T follicular helper cell (primary cell): ENCODE data around the gene NR3C2.

Experiments used
- DNase-seq: peaks from one replicate; pipeline ENCODE4 v3.0.0-alpha.2; 2020; ENCODE audit warnings: low read depth

Gene NR3C2

DNA sequence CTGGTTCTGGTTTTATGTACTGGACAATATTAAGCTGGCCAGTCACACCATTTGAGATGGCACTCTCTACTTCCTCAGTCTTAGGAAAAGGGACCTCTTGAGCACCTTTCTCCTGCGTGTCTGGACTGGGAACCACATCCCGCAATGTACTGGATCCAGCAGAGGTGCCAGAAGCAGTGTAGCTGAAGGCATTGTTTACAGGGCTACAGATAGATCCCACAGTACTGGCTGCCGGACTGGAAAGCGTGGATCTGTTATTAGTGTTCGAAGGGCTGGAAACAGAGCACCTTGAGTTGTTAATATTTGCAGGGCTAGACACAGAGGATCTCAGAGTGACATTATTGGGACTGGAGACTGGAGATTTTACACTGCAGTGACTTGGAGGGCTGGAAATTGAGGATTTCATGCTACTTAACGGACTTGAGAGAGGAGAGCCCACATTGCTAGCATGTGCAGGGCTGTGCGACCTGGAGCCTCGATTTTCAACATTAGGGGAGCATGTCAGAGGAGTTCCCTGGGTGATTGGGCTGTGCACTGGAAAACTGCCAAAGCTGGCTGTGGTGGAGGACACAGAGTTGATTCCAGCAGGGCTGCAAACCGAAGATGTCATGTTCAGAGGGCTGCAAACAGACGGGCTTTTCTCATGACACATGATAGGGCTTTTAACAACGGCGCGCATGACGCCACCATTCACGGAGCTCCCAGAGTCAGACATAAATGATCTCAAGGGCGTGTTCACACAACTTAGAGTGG is 6.4 kb downstream of the NR3C2 start:
- DNase-seq: no peak

GRCh38 chr4:148434075-148434773 is 8.0 kb downstream of the NR3C2 start:
- DNase-seq: no peak

DNA sequence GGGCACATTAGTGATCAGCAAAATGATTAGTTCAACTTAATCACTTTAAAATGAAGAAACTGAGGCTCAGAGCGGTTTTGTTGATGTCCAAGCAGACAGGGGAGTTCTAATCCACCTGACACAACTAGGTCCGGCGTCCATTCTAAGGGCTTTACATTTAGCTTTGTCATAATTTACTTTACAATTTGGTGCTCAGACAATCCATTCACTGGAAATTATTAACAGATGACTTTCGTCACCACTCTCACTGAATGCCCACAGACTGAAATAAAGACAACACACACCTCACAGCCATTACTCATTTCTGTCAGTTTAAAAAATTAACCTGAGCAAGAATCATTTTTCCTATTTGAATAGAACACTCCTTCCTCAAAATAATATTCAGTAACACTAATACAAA is 10.8 kb downstream of the NR3C2 start:
- DNase-seq: no peak

- no peak for DNase-seq
These were observed 11.4 kb downstream of the NR3C2 start for GRCh38 chr4:148430854-148431253.

GRCh38 chr4:148429206-148429605 is 13.0 kb downstream of the NR3C2 start:
- no peak for DNase-seq

DNA sequence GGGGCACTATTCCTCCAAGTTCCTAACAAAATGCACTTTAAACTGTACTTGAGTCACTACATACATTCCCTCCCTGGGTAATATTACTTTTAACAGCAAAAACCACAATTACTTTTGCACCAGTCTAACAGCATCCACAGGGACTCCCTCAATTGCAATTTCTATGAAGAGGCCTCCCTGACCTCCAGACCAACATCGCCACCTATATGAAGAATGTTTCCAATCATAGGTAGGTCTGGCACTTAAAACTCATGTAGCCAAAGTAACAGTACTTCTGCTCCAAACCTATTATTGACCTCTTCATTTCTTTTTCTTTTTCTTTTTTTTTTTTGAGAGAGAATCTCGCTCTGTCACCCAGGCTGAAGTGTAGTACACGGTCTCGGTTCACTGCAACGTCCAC is 15.6 kb downstream of the NR3C2 start:
- no peak for DNase-seq

- no peak for DNase-seq
These were observed 16.7 kb downstream of the NR3C2 start for GRCh38 chr4:148425327-148426110.

- no peak for DNase-seq
These were observed 21.8 kb downstream of the NR3C2 start for GRCh38 chr4:148420397-148420796.

GRCh38 chr4:148415500-148415899 is 26.7 kb downstream of the NR3C2 start:
- no peak for DNase-seq

GRCh38 chr4:148412460-148412994 is 29.7 kb downstream of the NR3C2 start:
- no peak for DNase-seq

DNA sequence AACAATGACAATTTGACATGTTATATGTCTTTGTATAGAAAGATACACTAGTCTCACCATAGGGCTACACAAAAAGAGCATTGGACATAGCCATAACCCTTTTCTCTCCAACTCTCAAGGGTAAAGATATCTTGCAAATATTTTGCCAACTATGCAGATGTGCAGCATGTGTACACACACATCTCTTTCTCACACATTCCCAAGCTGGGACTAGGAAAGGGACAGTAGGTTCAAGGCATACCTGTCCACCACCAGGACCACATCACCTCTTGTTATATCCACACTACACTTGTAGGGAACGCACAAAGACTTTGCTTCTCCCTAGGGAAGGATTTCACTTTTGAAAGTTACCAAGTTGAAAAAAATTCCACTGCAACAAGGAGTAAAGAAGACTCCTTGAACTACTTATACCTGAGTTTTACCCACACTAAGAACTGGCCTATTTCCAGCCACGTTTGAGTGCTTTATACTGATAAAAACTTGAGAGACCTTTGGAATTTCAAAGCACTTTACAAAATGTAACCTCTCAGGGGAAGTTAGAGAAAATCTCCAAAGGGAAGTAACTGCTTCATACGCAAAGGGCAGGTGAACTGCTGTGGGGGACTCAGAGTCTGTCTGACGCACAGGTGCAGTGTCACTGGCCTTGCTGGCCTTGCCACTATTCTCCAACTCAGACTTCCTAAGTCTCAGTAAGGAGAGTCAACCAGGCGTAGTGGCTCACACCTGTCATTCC is 36.9 kb downstream of the NR3C2 start:
- no peak for DNase-seq

- no peak for DNase-seq
These were observed 43.2 kb downstream of the NR3C2 start for GRCh38 chr4:148398988-148399387.

GRCh38 chr4:148397771-148398170 is 44.4 kb downstream of the NR3C2 start:
- no peak for DNase-seq

- no peak for DNase-seq
These were observed 45.1 kb downstream of the NR3C2 start for GRCh38 chr4:148396986-148397673.

DNA sequence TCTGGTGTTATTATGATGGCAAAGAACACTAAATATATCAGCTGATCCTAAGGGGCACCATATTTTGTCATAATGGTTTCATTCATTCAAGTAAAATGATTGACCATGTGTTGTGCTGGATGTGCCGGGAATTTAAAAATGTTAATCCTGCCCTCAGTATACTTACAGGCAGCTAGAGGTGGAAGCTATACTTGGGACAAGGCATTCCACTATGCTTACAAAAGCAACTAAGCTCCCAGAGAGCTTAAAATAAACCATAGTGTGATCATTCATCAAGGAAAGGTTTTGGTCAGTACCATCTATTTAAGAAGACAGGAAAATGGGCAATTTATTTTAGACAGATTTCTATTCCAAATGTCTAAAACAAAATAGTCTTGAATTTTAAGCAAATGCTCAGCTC is 46.4 kb downstream of the NR3C2 start:
- no peak for DNase-seq

DNA sequence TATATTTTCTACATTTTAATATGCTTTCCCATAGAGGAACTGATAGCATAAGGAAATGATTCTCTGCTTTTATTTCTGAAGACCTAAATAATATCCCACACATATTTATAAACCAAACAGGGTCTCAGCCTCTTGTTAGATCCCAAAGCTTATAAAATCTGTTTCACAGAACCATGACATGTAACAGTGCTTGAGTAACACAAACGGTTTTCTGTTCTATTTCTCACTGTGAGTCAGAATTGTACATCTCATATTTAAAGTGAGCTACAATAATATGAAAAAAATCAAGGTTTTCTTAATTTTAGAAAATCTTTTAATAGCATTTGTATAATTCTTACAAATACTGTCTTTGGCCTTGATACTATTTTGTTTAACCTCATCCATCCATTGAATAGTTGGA is 51.2 kb downstream of the NR3C2 start:
- no peak for DNase-seq

DNA sequence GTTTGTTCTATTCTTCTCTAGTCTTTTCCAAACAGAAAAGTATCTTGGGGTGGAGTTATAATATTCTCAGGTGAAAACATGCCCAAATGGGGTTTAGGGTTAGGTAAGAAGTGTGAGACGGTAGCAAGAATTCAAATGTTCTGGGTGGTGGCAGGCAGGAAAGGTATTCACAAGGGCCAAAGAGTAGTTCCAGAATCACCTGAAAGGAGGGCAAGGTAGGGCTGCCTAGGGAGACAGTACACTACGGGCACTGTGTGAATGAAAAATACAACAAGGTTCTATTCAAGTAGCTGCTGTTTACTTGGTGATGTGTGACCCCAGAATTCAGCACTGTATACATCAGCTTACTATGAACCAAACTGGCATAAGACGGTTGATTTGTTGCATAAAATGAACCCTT is 51.9 kb downstream of the NR3C2 start:
- no peak for DNase-seq

- no peak for DNase-seq
These were observed 61.9 kb downstream of the NR3C2 start for GRCh38 chr4:148380291-148380690.

- peak; percentile 44 for DNase-seq
These were observed 66.1 kb downstream of the NR3C2 start for GRCh38 chr4:148376151-148376550.

DNA sequence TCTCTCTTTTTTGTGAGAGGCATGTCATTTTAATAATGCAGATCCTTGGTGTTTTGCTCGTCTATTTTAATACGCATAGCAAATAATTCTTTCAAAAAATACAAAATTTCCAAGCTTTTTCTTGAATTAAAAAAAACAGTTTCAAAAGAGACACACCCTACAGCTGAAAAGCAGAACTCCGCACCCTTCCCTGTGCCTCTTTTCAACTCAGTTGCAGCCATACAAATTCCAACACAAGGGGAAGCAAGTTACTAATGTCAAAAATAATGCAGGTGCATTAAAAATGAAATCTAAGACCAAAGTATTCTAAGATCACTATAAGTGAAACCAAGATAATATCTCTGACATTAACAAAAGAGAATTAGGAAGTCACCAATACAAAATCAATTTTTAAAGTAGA is 66.6 kb downstream of the NR3C2 start:
- DNase-seq: no peak

DNA sequence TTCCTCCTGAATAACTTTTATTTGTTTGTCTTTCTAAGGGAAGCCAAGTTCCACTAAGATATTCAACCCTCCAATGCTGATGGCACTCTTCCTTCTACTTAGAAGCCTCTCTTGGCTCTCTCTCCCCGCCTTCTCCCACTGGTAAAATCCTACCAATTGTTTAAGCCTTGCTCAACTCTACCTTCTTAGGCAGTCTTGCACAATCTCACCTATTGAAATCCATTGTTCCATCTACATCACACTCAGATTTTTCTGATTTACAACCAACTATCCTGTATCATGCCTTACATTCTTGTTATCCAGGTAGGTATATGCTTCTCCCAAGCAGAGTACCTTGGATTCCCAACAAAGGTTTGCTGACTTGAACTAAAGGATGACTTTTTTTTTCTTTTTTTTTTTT is 69.1 kb downstream of the NR3C2 start:
- DNase-seq: no peak
